IMR-90 (cell line): ENCODE results near the gene AGO1. TPM values are rescaled to one million over a fixed set of nuclear protein-coding genes. Genes with fewer than 3 reads are reported as not detected.

Source experiments
- ATAC-seq: fragments of 200-7000 bp; cut with Tn5 transposase; 2 replicates; pipeline ENCODE4 v1.9.1; 2020; ENCODE audit warnings: low read depth, mild to moderate bottlenecking, moderate library complexity
- BruUV-seq: library from RNA; stranded (reverse); fragments of 400-500 nt; replicated peaks from 2 replicates; lab custom pipeline; 2021; lab: Mats Ljungman, UMichigan
- CTCF ChIA-PET: fragments of 300-600 bp; formaldehyde crosslinking; extraction: SDS; loops from one replicate; lab custom pipeline; 2021; ENCODE audit warnings: antibody characterized with exemption; lab: Yijun Ruan, JAX
- POLR2A ChIA-PET: fragments of 300-600 bp; sonication (Branson Sonifier 250); formaldehyde crosslinking; loops from one replicate; lab custom pipeline; 2022; ENCODE audit warnings: antibody characterized with exemption; ENCODE audit not compliant: unreplicated experiment; lab: Charles Lee
- DNase-seq: peaks from one replicate; pipeline ENCODE4 v3.0.0; 2013
- H2AFZ ChIP-seq: replicated peaks from 2 replicates; pipeline ENCODE3; 2013; ENCODE audit warnings: low read length, mild to moderate bottlenecking; ENCODE audit not compliant: poor library complexity
- H2AK5ac ChIP-seq: 2 replicates; pipeline ENCODE4 v1.6.1; 2013; ENCODE audit warnings: low read depth, low read length, inconsistent platforms
- H2AK9ac ChIP-seq: replicated peaks from 2 replicates; pipeline ENCODE3; 2013; ENCODE audit warnings: mild to moderate bottlenecking, low read depth, low read length, moderate library complexity; ENCODE audit not compliant: poor library complexity
- H2BK120ac ChIP-seq: 2 replicates; pipeline ENCODE4 v1.6.1; 2013; ENCODE audit warnings: low read depth, low read length, inconsistent platforms
- H2BK15ac ChIP-seq: 3 replicates; pipeline ENCODE4 v1.6.1; 2013; ENCODE audit warnings: low read depth, low read length, inconsistent platforms
- H2BK20ac ChIP-seq: 2 replicates; pipeline ENCODE4 v1.6.1; 2013; ENCODE audit warnings: low read depth, mild to moderate bottlenecking, inconsistent platforms, low read length, moderate library complexity
- H2BK5ac ChIP-seq: 2 replicates; pipeline ENCODE4 v1.6.1; 2013; ENCODE audit warnings: mild to moderate bottlenecking, low read depth, low read length, inconsistent platforms; ENCODE audit not compliant: poor library complexity, severe bottlenecking
- H3K14ac ChIP-seq: replicated peaks from 2 replicates; pipeline ENCODE4 v1.6.1; 2013; ENCODE audit warnings: low read depth, low read length, inconsistent platforms
- H3K18ac ChIP-seq: 2 replicates; pipeline ENCODE4 v1.6.1; 2013; ENCODE audit warnings: low read depth, low read length, control low read depth
- H3K23ac ChIP-seq: 2 replicates; pipeline ENCODE4 v1.6.1; 2013; ENCODE audit warnings: low read depth, low read length, inconsistent platforms
- H3K27ac ChIP-seq: 2 replicates; pipeline ENCODE4 v1.5.1; 2013; ENCODE audit warnings: mild to moderate bottlenecking, control low read depth, low read length; ENCODE audit not compliant: insufficient read depth
- H3K27me3 ChIP-seq: 2 replicates; pipeline ENCODE4 v1.6.1; 2013; ENCODE audit warnings: low read length; ENCODE audit not compliant: control insufficient read depth, insufficient read depth
- H3K36me3 ChIP-seq: 2 replicates; pipeline ENCODE4 v1.6.1; 2013; ENCODE audit warnings: low read length, mixed read lengths; ENCODE audit not compliant: control insufficient read depth, insufficient read depth
- H3K4ac ChIP-seq: 2 replicates; pipeline ENCODE4 v1.6.1; 2013; ENCODE audit warnings: low read depth, low read length, inconsistent platforms
- H3K4me1 ChIP-seq: 2 replicates; pipeline ENCODE4 v1.6.1; 2013; ENCODE audit warnings: low read length, mixed read lengths; ENCODE audit not compliant: control insufficient read depth, insufficient read depth
- H3K4me2 ChIP-seq: 2 replicates; pipeline ENCODE4 v1.6.1; 2013; ENCODE audit warnings: low read depth, mild to moderate bottlenecking, control low read depth, low read length, moderate library complexity
- H3K4me3 ChIP-seq: 2 replicates; pipeline ENCODE4 v1.5.1; 2013; ENCODE audit warnings: low read depth, mild to moderate bottlenecking, control low read depth, low read length, moderate library complexity; ENCODE audit not compliant: insufficient read depth
- H3K56ac ChIP-seq: 2 replicates; pipeline ENCODE4 v1.6.1; 2013; ENCODE audit warnings: low read length, inconsistent platforms; ENCODE audit not compliant: insufficient read depth; ENCODE audit errors: extremely low read depth
- H3K79me1 ChIP-seq, 2 experiments: 2 replicates each; pipeline ENCODE4 v1.6.1; 2013; ENCODE audit warnings: low read length in 2 of 2, inconsistent platforms in 1 of 2, low read depth in 1 of 2
- H3K9ac ChIP-seq: 2 replicates; pipeline ENCODE4 v1.6.1; 2013; ENCODE audit warnings: low read depth, low read length, control low read depth
- H3K9me1 ChIP-seq: 2 replicates; pipeline ENCODE4 v1.6.1; 2013; ENCODE audit warnings: low read length, inconsistent platforms; ENCODE audit not compliant: insufficient read depth
- H3K9me3 ChIP-seq: 2 replicates; pipeline ENCODE4 v1.6.1; 2013; ENCODE audit warnings: low read length; ENCODE audit not compliant: control insufficient read depth, insufficient read depth
- H4K20me1 ChIP-seq: 2 replicates; pipeline ENCODE4 v1.6.1; 2013; ENCODE audit warnings: low read length, inconsistent platforms; ENCODE audit not compliant: insufficient read depth
- H4K5ac ChIP-seq: 2 replicates; pipeline ENCODE4 v1.6.1; 2013; ENCODE audit warnings: mild to moderate bottlenecking, low read depth, low read length, control low read depth
- H4K8ac ChIP-seq, 2 experiments: 2 replicates each; pipeline ENCODE4 v1.6.1; 2013; ENCODE audit warnings: low read depth in 2 of 2, low read length in 2 of 2, control low read depth in 1 of 2, inconsistent platforms in 1 of 2
- H4K91ac ChIP-seq: 2 replicates; pipeline ENCODE4 v1.6.1; 2013; ENCODE audit warnings: low read depth, low read length, inconsistent platforms; ENCODE audit not compliant: insufficient read depth
- CEBPB ChIP-seq: IDR thresholded peaks from 2 replicates; pipeline ENCODE4 v1.6.1; 2012; ENCODE audit warnings: low read depth, low read length, improper control_type of control experiment
- MAFK ChIP-seq: IDR thresholded peaks from 2 replicates; pipeline ENCODE4 v1.6.1; 2012; ENCODE audit warnings: low read depth, low read length, improper control_type of control experiment
- MXI1 ChIP-seq: IDR thresholded peaks from 2 replicates; pipeline ENCODE4 v1.6.1; 2012; ENCODE audit warnings: low read depth, mild to moderate bottlenecking, low read length, moderate library complexity, borderline replicate concordance
- NFE2L2 ChIP-seq: fragments of 150-350 bp; IDR thresholded peaks from 2 replicates; pipeline ENCODE4 v1.6.1; 2016; ENCODE audit warnings: low read depth, mild to moderate bottlenecking, low read length
- RAD21 ChIP-seq: IDR thresholded peaks from 2 replicates; pipeline ENCODE4 v1.6.1; 2012; ENCODE audit warnings: low read length, improper control_type of control experiment
- RFX5 ChIP-seq: IDR thresholded peaks from 2 replicates; pipeline ENCODE4 v1.8.0; 2012; ENCODE audit warnings: low read depth, mild to moderate bottlenecking, low read length, moderate library complexity
- SMC3 ChIP-seq: fragments of 150-350 bp; IDR thresholded peaks from 2 replicates; pipeline ENCODE4 v1.6.1; 2016; ENCODE audit warnings: low read depth, mild to moderate bottlenecking, antibody characterized with exemption, low read length, moderate library complexity
- WGBS, 2 experiments: methylation state at CpG; one replicate each; pipeline versions ENCODE4 v1.1.5 to v1.1.7; 2013; ENCODE audit warnings: missing lambda C conversion rate in 2 of 2; ENCODE audit not compliant: insufficient read length in 1 of 2; ENCODE audit errors: extremely low coverage in 2 of 2; 5-methylcytosine and 5-hydroxymethylcytosine counted together
- dilution Hi-C: fragments of 300-500 bp; cut with HindIII; formaldehyde crosslinking; loops from one replicate; pipeline ENCODE4 v1.14.3; 2018; ENCODE audit warnings: low sequenced_read_pairs; ENCODE audit not compliant: unreplicated experiment
- in situ Hi-C: fragments of 300-500 bp; cut with MboI; formaldehyde crosslinking; loops from 3 replicates; pipeline ENCODE4 v1.14.3; 2019; ENCODE audit warnings: low sequenced_read_pairs, inconsistent platforms, mixed read lengths
- intact Hi-C: fragments of 100-400 bp; cut with micrococcal nuclease; formaldehyde crosslinking; loops from 2 replicates; pipeline ENCODE4 v1.10.0; 2022
- polyA plus RNA-seq, 3 experiments: library from polyadenylated mRNA; depleted of rRNA; stranded (reverse); fragments of >200 nt; gene quantifications; 2 replicates each; pipeline ENCODE4 v1.2.3, GENCODE V29; 2012; ENCODE audit warnings: low replicate concordance in 1 of 3
- total RNA-seq: library from RNA; depleted of rRNA; stranded (reverse); fragments of >200 nt; gene quantifications from 2 replicates; pipeline ENCODE4 v1.2.3, GENCODE V29; 2012

Gene AGO1
- total and polyA plus RNA-seq, 2 of the 4 experiments (the other 2 are of a cell fraction) = 11.3 to 21.5 TPM

GRCh38 chr1:35856964-35857363, 26.0 kb upstream of the AGO1 start:
- Histone ChIP-seq H2BK120ac (no peak overlapping the region), H2BK15ac (no peak overlapping the region), H3K56ac (no peak overlapping the region), H3K23ac (no peak overlapping the region), H3K27me3 (no peaks in the 10 kb centered on the region), H2AK9ac (no peak overlapping the region), H3K9me1 (no peaks in the 10 kb centered on the region), H3K27ac (no peak overlapping the region), H2AFZ (no peak overlapping the region), H3K79me1 (no peaks in the 10 kb centered on the region), H2AK5ac (no peak overlapping the region), H3K4me3 (no peak overlapping the region), H3K9me3 (no peaks in the 10 kb centered on the region), H3K14ac (no peak overlapping the region), H3K18ac (no peak overlapping the region), H4K20me1 (no peaks in the 10 kb centered on the region), H3K9ac (no peak overlapping the region), H4K5ac (no peak overlapping the region), H3K4me2 (no peak overlapping the region), H3K36me3 (peaks cover 8% of the 10 kb centered on the region), H4K91ac (no peak overlapping the region), H3K4me1 (no peaks in the 10 kb centered on the region), H2BK5ac (no peak overlapping the region), H3K4ac (no peak overlapping the region), H2BK20ac (no peak overlapping the region), H4K8ac (no peak overlapping the region)
- in situ Hi-C loops = no loop called here
- no CpG with 5 or more reads among the region's 1 CpG for WGBS, 2 experiments
- TF ChIP-seq MXI1 (no peak), CEBPB (no peak), NFE2L2 (no peak), RFX5 (no peak), MAFK (no peak), SMC3 (no peak), RAD21 (no peak)
- CTCF ChIA-PET = interaction anchor here (0.6 kb wide), 1 partner anchor 9 kb away, joined by 6 read pairs; no protein-coding TSS in a partner anchor
- no TSS peak for BruUV-seq
- DNase-seq (no peak), ATAC-seq (no peak)
- dilution Hi-C loops = no loop called here
- intact Hi-C loops = no loop called here
- POLR2A ChIA-PET = no interaction called here
